ENCODE data around the gene MAST4.

MAST4 gene

DNA sequence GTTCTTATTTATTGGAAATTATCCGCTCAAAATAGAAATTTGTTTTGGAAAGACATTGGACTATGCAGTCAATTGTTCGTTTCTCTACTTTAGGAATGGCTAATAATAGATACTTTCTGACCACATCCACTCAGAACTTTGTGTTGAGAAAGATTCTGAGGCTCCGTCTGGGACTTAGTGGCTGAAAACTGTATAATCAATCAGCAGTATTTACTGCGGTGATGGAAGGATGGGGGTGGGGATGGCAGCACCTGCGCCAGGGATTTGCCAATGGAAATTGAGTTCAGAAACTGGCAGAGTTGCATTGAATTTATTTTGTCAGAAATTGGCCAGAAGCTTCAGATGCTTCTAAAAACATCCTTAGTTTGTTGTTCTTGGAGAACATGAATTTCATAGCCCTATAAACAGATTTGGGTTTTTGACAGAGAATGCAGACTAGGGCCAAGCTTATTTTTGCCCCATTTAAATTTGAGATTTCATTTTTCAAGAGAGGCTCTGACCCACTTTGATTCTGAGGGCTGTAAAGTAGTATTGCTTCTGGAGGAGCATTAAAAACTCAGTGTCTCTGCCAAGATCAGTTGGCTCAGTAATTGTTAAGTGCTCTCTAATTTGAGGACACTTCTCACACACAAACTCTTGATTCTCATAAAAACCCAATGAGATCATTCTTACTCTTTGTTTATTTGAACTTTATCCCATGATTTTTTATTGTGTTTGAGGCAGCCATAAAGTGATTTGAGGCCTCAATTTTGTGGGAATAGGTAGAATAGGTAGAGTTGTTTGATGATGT lies 385.3 kb downstream of the MAST4 start (continued):
- TF ChIP-seq ZSCAN16 (tag by site-specific recombination; IDR thresholded peaks at IDR 0.05) (peak; percentile 75), ZEB2 (tag by site-specific recombination; IDR thresholded peaks at IDR 0.05) (peak; percentile 99), ZNF2 (tag by site-specific recombination; IDR thresholded peaks at IDR 0.05) (0 out of 2 replicates have a peak, but pooled peaks have one; percentile 55), ZNF133 (tag by site-specific recombination; IDR thresholded peaks at IDR 0.05) (no peak), ZNF24 (tag by site-specific recombination; IDR thresholded peaks at IDR 0.05) (peak; percentile 97), ZNF558 (tag by site-specific recombination; IDR thresholded peaks at IDR 0.05) (peak; percentile 72; the same call in 1 of the 2 replicates), ZNF610 (tag by site-specific recombination; IDR thresholded peaks at IDR 0.05; ENCODE audit: borderline replicate concordance) (0 out of 2 replicates have a peak, but pooled peaks have one; percentile 74), KLF10 (tag by site-specific recombination; IDR thresholded peaks at IDR 0.05) (peak; percentile 68), ZNF449 (tag by site-specific recombination; IDR thresholded peaks at IDR 0.05) (peak; percentile 80), ZNF596 (tag by site-specific recombination; IDR thresholded peaks at IDR 0.05) (peak; percentile 78), ZNF626 (tag by site-specific recombination; IDR thresholded peaks at IDR 0.05) (peak; percentile 43; the same call in 1 of the 2 replicates), FEZF1 (tag by site-specific recombination; IDR thresholded peaks at IDR 0.05) (peak; percentile 96), ZNF629 (tag by site-specific recombination; IDR thresholded peaks at IDR 0.05) (peak; percentile 92), ZNF10 (tag by site-specific recombination; IDR thresholded peaks at IDR 0.05) (peak; percentile 44; the same call in 1 of the 2 replicates), BCL11A (tag by site-specific recombination; IDR thresholded peaks at IDR 0.05; ENCODE audit: low read depth) (peak; percentile 92; the same call in 1 of the 2 replicates), HOXD13 (CRISPR knock-in tag; IDR thresholded peaks at IDR 0.05; ENCODE audit: borderline replicate concordance) (peak; percentile 70; the same call in 1 of the 2 replicates), ZNF639 (tag by site-specific recombination; IDR thresholded peaks at IDR 0.05) (peak; percentile 92), KLF8 (tag by site-specific recombination; IDR thresholded peaks at IDR 0.05) (peak; percentile 85), OSR2 (tag by site-specific recombination; IDR thresholded peaks at IDR 0.05) (peak; percentile 99), GLIS2 (tag by site-specific recombination; IDR thresholded peaks at IDR 0.05) (no peak), SALL2 (tag by site-specific recombination; IDR thresholded peaks at IDR 0.05; ENCODE audit: borderline replicate concordance) (no peak), KLF1 (tag by site-specific recombination; IDR thresholded peaks at IDR 0.05) (no peak), ZNF184 (tag by site-specific recombination; IDR thresholded peaks at IDR 0.05) (peak; percentile 57; the same call in 1 of the 2 replicates), ZNF362 (tag by site-specific recombination; IDR thresholded peaks at IDR 0.05) (peak; percentile 92), RBAK (tag by site-specific recombination; IDR thresholded peaks at IDR 0.05) (no peak), SP7 (tag by site-specific recombination; IDR thresholded peaks at IDR 0.05) (peak; percentile 87), ZNF510 (tag by site-specific recombination; IDR thresholded peaks at IDR 0.05; ENCODE audit: insufficient replicate concordance) (peak; percentile 29), ZNF843 (tag by site-specific recombination; IDR thresholded peaks at IDR 0.05) (peak; percentile 99), ZNF391 (tag by site-specific recombination; IDR thresholded peaks at IDR 0.05; ENCODE audit: borderline replicate concordance, low read depth) (peak; percentile 87; the same call in 1 of the 2 replicates), ZSCAN4 (tag by site-specific recombination; IDR thresholded peaks at IDR 0.05) (no peak)
- TF ChIP-seq, protein P1, sequence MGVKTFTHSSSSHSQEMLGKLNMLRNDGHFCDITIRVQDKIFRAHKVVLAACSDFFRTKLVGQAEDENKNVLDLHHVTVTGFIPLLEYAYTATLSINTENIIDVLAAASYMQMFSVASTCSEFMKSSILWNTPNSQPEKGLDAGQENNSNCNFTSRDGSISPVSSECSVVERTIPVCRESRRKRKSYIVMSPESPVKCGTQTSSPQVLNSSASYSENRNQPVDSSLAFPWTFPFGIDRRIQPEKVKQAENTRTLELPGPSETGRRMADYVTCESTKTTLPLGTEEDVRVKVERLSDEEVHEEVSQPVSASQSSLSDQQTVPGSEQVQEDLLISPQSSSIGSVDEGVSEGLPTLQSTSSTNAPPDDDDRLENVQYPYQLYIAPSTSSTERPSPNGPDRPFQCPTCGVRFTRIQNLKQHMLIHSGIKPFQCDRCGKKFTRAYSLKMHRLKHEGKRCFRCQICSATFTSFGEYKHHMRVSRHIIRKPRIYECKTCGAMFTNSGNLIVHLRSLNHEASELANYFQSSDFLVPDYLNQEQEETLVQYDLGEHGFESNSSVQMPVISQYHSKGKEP (tag by site-specific recombination; IDR thresholded peaks at IDR 0.05), result peak; percentile 86
